Activated CD8-positive, alpha-beta memory T cell treated with anti-CD3 and anti-CD28 coated beads for 36 hours (primary cell): ENCODE results near the gene TBCEL. TPM values are rescaled to one million over a fixed set of nuclear protein-coding genes. Genes with fewer than 3 reads are reported as not detected.

Experiments used
- CTCF ChIA-PET: fragments of 350-600 bp; sonication (Branson Sonifier 250); formaldehyde crosslinking; loops from one replicate; lab custom pipeline; 2021; ENCODE audit warnings: antibody characterized with exemption; lab: Charles Lee
- POLR2A ChIA-PET: fragments of 350-600 bp; sonication (Branson Sonifier 250); formaldehyde crosslinking; loops from one replicate; lab custom pipeline; 2021; ENCODE audit warnings: antibody characterized with exemption; lab: Charles Lee
- total RNA-seq, 2 experiments: library from RNA; stranded (reverse); gene quantifications; one replicate each; pipeline ENCODE4 v1.2.3, GENCODE V29; 2021

The TBCEL gene
- total RNA-seq, 2 experiments from 2014 or later: 10.7 to 11.0 TPM

- ChIA-PET CTCF (no interaction called here), POLR2A (no interaction called here)
Observed at GRCh38 chr11:121054266-121054665, 30.4 kb downstream of the TBCEL start.

- ChIA-PET POLR2A (no interaction called here), CTCF (no interaction called here)
Observed at GRCh38 chr11:121055076-121055475, 31.2 kb downstream of the TBCEL start.

GRCh38 chr11:121057922-121058321 lies 34.0 kb downstream of the TBCEL start:
- CTCF ChIA-PET: no interaction called here
- POLR2A ChIA-PET: no interaction called here

- CTCF ChIA-PET: no interaction called here
- POLR2A ChIA-PET: no interaction called here
Observed at GRCh38 chr11:121058941-121059340, 35.0 kb downstream of the TBCEL start.

GRCh38 chr11:121059605-121060004 lies 35.7 kb downstream of the TBCEL start:
- ChIA-PET POLR2A (no interaction called here), CTCF (interaction anchor here (0.6 kb wide), 1 partner anchor 578 kb away, joined by 3 read pairs; no protein-coding TSS in a partner anchor)

- CTCF ChIA-PET: no interaction called here
Observed at GRCh38 chr11:121063728-121064127, 39.8 kb downstream of the TBCEL start.

GRCh38 chr11:121066623-121067022 lies 42.7 kb downstream of the TBCEL start:
- ChIA-PET POLR2A (no interaction called here), CTCF (no interaction called here)

More at GRCh38 chr11:121063728-121064127, 39.8 kb downstream of the TBCEL start:
- POLR2A ChIA-PET: no interaction called here

GRCh38 chr11:121067026-121067425 lies 43.1 kb downstream of the TBCEL start:
- CTCF ChIA-PET: no interaction called here
- POLR2A ChIA-PET: no interaction called here

GRCh38 chr11:121067453-121067852 lies 43.6 kb downstream of the TBCEL start:
- ChIA-PET POLR2A (no interaction called here), CTCF (no interaction called here)

GRCh38 chr11:121067962-121068647 lies 44.2 kb downstream of the TBCEL start:
- CTCF ChIA-PET: interaction anchor here (0.7 kb wide), 1 partner anchor 43 kb away, joined by 3 read pairs; no protein-coding TSS in a partner anchor
- POLR2A ChIA-PET: no interaction called here

- CTCF ChIA-PET: no interaction called here
- POLR2A ChIA-PET: no interaction called here
Observed at GRCh38 chr11:121068787-121069186, 44.9 kb downstream of the TBCEL start.

GRCh38 chr11:121070951-121071845 lies 47.3 kb downstream of the TBCEL start:
- ChIA-PET CTCF (no interaction called here), POLR2A (no interaction called here)

- ChIA-PET CTCF (no interaction called here), POLR2A (no interaction called here)
Observed at GRCh38 chr11:121071846-121072450, 48.0 kb downstream of the TBCEL start.

GRCh38 chr11:121081321-121081720 lies 57.4 kb downstream of the TBCEL start:
- ChIA-PET POLR2A (no interaction called here), CTCF (no interaction called here)

- POLR2A ChIA-PET: no interaction called here
Observed at GRCh38 chr11:121082219-121082618, 58.3 kb downstream of the TBCEL start.

GRCh38 chr11:121082670-121083069 lies 58.8 kb downstream of the TBCEL start:
- POLR2A ChIA-PET: no interaction called here
- CTCF ChIA-PET: no interaction called here

More at GRCh38 chr11:121082219-121082618, 58.3 kb downstream of the TBCEL start:
- CTCF ChIA-PET: no interaction called here

- ChIA-PET POLR2A (no interaction called here), CTCF (no interaction called here)
Observed at GRCh38 chr11:121086866-121087265, 63.0 kb downstream of the TBCEL start.

- POLR2A ChIA-PET: no interaction called here
- CTCF ChIA-PET: no interaction called here
Observed at GRCh38 chr11:121089566-121089965, 65.7 kb downstream of the TBCEL start.

- CTCF ChIA-PET: no interaction called here
- POLR2A ChIA-PET: no interaction called here
Observed at GRCh38 chr11:121090145-121090721, 66.3 kb downstream of the TBCEL start.
